BJ (cell line): ENCODE measurements around the gene PHACTR1. TPM values are rescaled to one million over a fixed set of nuclear protein-coding genes. Genes with fewer than 3 reads are reported as not detected.
"Not testable (repeated sequence)": the region's sequence is repeated elsewhere in the genome, so short reads cannot be mapped to it uniquely, and the experiment has no call there.

Experiments used
- CTCF ChIA-PET: fragments of 350-600 bp; formaldehyde crosslinking; extraction: SDS; loops from one replicate; lab custom pipeline; 2021; ENCODE audit warnings: antibody characterized with exemption, inconsistent platforms; lab: Yijun Ruan, JAX
- POLR2A ChIA-PET: fragments of 300-600 bp; sonication (Branson Sonifier 250); formaldehyde crosslinking; extraction: SDS; loops from one replicate; lab custom pipeline; 2021; ENCODE audit warnings: antibody characterized with exemption; lab: Charles Lee
- DNase-seq: peaks from one replicate; pipeline ENCODE4 v3.0.0-alpha.2; 2011; ENCODE audit warnings: low read depth
- H3K27me3 ChIP-seq: 2 replicates; pipeline ENCODE4 v1.6.0; 2011; ENCODE audit warnings: low read length; ENCODE audit not compliant: control insufficient read depth, insufficient read depth
- H3K36me3 ChIP-seq: 2 replicates; pipeline ENCODE4 v1.5.1; 2011; ENCODE audit warnings: low read length; ENCODE audit not compliant: control insufficient read depth, insufficient read depth
- H3K4me3 ChIP-seq: 2 replicates; pipeline ENCODE4 v1.5.1; 2011; ENCODE audit warnings: low read depth, mild to moderate bottlenecking, control low read depth, low read length
- polyA plus RNA-seq: library from polyadenylated mRNA; depleted of rRNA; stranded (reverse); fragments of >200 nt; gene quantifications from 2 replicates; pipeline ENCODE4 v1.2.3, GENCODE V29; 2011
- TF ChIP-seq, protein P1 (sequence below): IDR thresholded peaks from 2 replicates; pipeline ENCODE4 v1.5.1; 2011; ENCODE audit warnings: low read depth, mild to moderate bottlenecking, control low read depth, inconsistent platforms, low read length, moderate library complexity; ENCODE audit not compliant: insufficient read depth

The PHACTR1 gene
- polyA plus RNA-seq, 1 experiment, result 0.40 TPM

DNA sequence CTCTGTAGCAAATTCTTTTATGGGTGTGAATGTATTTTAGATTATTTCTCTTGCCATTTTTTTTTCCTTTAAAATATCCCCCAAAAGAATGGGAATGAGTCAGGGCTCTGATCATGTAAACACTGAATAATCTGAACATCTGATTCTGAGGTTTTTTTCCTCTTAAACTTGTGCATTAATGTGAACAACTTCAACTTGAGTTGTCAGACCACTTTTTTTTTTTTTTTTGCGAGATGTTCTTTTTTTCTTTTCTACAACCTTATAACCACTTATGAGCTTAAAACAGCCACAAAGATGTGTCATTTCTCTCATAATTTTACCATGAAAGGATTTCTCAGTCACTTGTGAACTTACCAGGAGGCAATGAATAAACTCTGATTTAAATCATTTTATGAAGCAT lies 526.5 kb downstream of the PHACTR1 start:
- no peaks in the 10 kb centered on the region for H3K27me3 ChIP-seq
- no peak overlapping the region for H3K4me3 ChIP-seq
- DNase-seq, result peak; percentile 31
- ChIA-PET CTCF (interaction anchor here (0.9 kb wide), 1 partner anchor 8 kb away, joined by 3 read pairs; no protein-coding TSS in a partner anchor), POLR2A (no interaction called here)
- TF ChIP-seq, protein P1, sequence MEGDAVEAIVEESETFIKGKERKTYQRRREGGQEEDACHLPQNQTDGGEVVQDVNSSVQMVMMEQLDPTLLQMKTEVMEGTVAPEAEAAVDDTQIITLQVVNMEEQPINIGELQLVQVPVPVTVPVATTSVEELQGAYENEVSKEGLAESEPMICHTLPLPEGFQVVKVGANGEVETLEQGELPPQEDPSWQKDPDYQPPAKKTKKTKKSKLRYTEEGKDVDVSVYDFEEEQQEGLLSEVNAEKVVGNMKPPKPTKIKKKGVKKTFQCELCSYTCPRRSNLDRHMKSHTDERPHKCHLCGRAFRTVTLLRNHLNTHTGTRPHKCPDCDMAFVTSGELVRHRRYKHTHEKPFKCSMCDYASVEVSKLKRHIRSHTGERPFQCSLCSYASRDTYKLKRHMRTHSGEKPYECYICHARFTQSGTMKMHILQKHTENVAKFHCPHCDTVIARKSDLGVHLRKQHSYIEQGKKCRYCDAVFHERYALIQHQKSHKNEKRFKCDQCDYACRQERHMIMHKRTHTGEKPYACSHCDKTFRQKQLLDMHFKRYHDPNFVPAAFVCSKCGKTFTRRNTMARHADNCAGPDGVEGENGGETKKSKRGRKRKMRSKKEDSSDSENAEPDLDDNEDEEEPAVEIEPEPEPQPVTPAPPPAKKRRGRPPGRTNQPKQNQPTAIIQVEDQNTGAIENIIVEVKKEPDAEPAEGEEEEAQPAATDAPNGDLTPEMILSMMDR, result no peak
- no peaks in the 10 kb centered on the region for H3K36me3 ChIP-seq

DNA sequence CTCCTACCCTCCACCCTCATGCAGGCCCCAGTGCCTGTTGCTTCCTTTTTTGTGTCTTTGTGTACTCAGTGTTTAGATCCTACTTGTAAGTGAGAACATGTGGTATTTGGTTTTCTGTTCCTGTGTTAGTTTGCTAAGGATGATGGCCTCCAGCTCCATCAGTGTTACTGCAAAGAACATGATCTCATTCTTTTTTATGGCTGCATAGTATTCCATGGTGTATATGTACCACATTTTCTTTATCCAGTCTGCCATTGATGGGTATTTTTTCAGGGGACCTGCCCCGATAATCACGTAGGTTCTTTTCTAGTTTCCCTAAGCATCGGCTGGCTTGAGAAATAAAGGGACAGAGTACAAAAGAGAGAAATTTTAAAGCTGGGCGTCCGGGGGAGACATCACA lies 527.2 kb downstream of the PHACTR1 start:
- CTCF ChIA-PET, DNase-seq, POLR2A ChIA-PET, H3K36me3 ChIP-seq, H3K27me3 ChIP-seq, H3K4me3 ChIP-seq: not testable (repeated sequence)

DNA sequence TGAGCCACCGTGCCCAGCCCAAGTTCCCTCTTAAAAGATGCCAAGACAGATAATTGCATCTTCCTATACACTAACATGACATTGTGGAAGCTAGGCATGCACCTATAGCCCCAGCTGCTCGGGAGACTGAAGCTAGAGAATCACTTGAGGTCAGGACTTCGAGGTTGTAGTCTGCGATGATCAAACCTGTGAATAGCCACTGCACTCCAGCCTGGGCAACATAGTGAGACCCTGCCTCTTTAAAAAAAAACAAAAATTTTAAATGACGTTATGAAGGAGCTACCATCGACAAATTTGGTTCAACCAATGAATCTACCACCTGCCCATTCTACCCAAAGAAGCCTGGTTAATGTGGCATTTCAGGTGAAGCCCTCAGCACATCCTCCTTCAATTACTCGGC lies 531.1 kb downstream of the PHACTR1 start:
- POLR2A ChIA-PET, result interaction anchor here (0.6 kb wide), 1 partner anchor 280 kb away, joined by 6 read pairs; no protein-coding TSS in a partner anchor
- no peaks in the 10 kb centered on the region for H3K27me3 ChIP-seq
- no peaks in the 10 kb centered on the region for H3K36me3 ChIP-seq
- no peak overlapping the region for H3K4me3 ChIP-seq
- CTCF ChIA-PET, result interaction anchor here (0.6 to 1.1 kb wide), 2 partner anchors 8 to 15 kb away, joined by 3 to 4 read pairs; no protein-coding TSS in a partner anchor
- no peak for DNase-seq
- TF ChIP-seq, protein P1, result no peak

DNA sequence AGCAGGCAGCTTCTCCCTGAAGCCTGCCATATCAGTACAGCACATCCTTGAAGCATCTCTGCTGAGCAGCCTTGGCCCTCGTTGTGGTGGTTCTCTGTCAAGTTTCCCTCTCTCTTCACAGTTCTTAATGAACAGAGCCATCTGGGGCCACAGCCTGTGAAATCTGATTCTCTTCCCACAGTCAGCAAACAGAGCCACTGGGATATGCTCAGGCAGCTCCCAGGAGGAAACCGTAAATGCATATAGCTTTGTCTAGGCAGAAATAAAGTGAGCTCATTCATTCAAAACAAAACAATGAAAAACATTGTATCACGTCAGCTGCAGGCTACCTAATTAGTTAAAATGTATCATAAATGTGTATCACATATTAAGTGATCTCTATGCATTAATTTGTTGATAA lies 531.5 kb downstream of the PHACTR1 start:
- ChIA-PET CTCF (interaction anchor here (1.1 kb wide), 1 partner anchor 8 kb away, joined by 3 read pairs; no protein-coding TSS in a partner anchor), POLR2A (interaction anchor here (0.6 kb wide), 1 partner anchor 280 kb away, joined by 6 read pairs; no protein-coding TSS in a partner anchor)
- TF ChIP-seq, protein P1, result no peak
- Histone ChIP-seq H3K4me3 (no peak overlapping the region), H3K36me3 (no peaks in the 10 kb centered on the region), H3K27me3 (no peaks in the 10 kb centered on the region)
- DNase-seq, result peak; percentile 26

DNA sequence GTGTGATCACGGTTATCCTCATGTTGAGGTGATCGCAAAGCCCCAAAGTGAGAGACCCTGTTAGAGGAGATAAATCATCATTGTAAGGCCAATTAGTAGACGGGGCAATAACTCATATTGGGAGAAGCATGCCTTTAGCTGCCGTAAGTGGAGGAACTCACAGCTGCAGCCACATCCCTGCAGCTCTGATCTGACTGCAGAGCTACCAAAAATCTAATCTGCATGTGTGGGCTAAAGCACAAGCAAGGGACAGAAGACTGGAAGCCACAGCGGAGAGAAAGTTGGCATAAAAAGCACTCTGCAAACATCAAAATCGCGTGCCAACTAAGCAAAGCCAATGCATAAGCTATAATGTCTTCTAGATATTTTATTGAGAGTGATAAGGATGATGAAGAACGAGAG lies 532.0 kb downstream of the PHACTR1 start:
- TF ChIP-seq, protein P1, result no peak
- no peaks in the 10 kb centered on the region for H3K36me3 ChIP-seq
- no peaks in the 10 kb centered on the region for H3K27me3 ChIP-seq
- ChIA-PET POLR2A (no interaction called here), CTCF (no interaction called here)
- H3K4me3 ChIP-seq, result no peak overlapping the region
- DNase-seq, result no peak

DNA sequence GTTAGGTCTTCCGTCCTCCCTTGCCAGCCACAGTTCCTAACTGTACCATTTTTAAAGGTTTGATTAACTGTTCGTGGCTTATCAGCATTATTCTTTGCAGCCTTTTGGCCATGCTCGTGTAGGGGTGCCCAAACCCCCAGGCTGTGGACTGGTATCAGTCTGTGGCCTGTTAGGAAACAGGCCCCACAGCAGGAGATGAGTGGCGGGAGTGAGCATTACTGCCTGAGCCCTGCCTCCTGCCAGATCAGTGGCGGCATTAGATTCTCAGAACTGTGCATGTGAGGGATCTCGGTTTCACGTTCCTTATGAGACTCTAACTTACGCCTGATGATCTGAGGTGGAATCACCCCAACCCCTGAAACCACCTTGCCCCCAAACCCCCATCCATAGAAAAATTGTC lies 532.4 kb downstream of the PHACTR1 start:
- Histone ChIP-seq H3K36me3 (no peaks in the 10 kb centered on the region), H3K4me3 (no peak overlapping the region), H3K27me3 (no peaks in the 10 kb centered on the region)
- TF ChIP-seq, protein P1, result no peak
- DNase-seq, result no peak
- CTCF ChIA-PET, result no interaction called here
- POLR2A ChIA-PET, result no interaction called here
